ENCODE results near the gene ARHGEF7.

The ARHGEF7 gene

DNA sequence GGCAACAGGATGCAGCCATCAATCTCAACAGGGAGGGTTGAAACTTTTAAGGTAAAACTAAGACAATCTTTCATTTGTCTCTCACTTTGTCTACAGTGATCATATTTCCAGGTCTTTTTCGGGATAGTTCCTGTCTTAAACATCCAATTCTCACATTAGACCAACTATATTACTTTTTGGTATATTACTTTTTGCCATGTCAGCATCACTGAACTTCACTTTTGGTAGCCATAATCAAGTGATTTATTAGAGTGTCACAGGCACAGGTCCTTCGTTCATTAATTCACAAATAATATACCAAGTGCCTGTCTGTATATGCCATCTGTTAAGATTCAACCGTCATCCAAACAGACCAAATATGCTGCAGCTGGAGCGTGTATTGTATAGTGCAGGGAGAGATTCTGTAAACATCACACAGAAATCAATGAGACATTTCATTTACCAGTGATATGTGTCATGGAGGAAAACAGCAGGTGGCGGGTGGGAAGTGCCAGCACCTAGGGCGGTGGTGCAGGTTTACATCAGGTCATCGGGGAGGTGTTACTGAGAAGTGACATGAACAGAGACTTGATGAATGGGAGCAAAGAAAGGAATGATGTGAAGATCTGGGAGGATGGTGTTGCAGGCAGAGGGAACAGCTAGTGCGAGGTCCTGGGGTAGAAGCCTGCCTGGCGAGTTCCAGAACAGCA is 24.9 kb downstream of the ARHGEF7 start:
- DNase-seq (ENCODE audit: low read depth in 2 of 2): no peak

DNA sequence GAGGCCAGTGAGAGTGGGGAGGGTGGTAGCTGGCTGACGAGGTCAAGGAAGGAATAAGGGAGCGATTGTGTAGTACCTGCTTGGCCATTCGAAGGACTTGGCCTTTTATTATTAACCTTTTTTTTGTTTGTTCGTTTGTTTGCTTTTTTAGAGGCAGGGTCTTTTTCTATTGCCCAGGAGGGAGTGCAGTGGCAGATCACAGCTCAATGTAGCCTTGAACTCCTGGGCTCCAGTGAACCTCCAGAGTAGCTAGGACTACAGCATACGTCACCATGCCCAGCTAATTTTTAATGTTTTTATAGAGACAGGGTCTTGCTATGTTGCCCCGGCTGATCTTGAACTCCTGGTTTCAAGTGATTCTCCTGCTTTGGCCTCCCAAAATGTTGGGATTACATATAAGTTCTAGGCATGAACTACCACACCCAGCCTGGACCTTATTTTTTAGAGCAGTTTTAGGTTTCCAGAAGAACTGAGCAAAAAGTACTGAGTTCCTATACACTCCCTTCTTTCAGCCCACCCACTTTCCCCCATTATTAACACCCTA is 25.5 kb downstream of the ARHGEF7 start:
- no peak for DNase-seq (ENCODE audit: low read depth in 2 of 2)

DNA sequence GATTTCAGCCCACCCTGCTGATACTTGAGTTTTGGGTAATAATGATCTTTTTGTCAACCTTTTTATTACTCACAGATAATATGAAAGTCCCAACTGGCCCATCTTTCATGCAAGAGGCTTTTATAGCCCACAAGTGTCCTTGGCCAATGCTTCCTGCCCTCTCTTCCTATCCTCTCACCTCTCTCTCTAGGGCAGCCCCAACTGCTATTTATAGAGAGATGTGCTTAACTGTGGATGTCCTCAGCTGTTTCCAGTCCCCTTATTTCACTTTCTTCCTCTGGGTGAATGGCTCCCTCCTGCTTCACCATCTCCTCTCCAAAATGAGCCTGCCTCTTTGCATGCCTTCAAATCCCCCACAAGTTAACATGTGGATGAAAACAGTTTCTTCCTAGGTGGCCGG is 27.4 kb downstream of the ARHGEF7 start:
- DNase-seq (ENCODE audit: low read depth in 2 of 2): no peak

DNA sequence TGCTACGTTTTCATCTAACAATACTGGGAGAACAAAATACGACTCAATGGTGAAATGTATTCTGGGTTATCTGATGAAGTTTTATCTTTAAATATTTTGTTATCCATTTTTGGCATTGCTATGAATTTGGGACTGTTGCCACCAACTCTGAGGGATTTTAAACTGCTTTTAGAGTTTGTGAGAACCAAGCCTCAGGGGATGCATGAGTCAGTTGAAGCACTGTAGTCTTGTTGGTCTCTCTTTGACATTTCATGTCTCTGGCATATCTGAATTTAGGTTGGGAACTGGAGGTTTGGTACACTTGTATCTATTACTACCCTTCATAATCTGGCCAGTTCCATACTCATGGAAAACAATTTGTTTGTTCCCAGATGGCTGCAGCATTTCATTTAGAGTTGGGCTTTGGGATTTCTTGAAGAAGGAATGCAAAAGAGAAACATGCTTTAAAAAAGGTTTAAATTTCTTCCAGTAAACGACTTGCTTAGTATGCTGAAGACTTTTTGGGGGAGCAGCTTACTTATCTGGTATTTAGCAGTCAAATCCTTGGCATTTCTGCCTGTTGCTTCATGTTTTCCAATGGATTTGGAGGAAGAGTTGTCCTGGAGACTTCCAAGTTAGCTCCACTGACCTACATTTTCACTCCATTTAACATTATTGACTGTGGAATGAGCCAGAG is 28.9 kb downstream of the ARHGEF7 start:
- DNase-seq (ENCODE audit: low read depth in 2 of 2): no peak

DNA sequence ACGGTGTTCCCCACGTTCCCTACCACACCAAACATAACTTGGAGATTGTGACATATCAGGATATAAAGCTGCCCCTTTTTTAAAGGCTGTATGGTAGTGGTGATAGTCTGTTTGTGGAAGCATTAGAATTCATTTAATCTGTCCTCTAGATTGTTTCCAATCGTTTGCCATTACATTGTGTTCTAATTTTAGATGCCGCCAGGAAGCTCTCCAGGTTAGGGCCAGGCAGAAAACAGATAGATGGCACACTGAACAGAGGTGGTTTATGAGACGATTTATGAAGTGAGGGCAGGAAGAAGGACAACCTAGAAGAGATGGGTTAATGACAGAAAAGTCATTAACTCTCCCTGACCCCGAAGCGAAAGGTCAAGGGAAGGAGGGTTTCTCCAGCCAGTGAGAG is 30.0 kb downstream of the ARHGEF7 start:
- DNase-seq (ENCODE audit: low read depth in 2 of 2): no peak

DNA sequence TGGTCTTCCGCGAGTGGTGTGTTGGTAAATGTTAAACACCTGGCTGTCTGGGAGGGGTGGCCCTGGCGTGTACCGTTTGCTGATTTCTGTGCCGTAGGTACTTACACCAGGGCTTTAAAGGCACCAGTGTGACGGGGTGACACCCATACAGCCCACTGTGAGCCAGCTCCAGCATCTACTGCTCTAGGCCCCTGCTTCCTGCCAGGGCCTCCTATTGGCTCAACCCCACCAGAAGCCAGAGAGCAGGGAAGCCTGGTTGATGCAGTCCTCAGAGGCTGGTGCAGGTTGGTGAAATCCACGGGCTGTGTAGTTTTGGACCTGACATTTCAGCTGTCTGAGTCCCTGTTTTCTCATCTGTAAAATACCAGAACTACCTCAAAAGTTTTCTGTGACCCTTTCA is 30.4 kb downstream of the ARHGEF7 start:
- no peak for DNase-seq (ENCODE audit: low read depth in 2 of 2)

DNA sequence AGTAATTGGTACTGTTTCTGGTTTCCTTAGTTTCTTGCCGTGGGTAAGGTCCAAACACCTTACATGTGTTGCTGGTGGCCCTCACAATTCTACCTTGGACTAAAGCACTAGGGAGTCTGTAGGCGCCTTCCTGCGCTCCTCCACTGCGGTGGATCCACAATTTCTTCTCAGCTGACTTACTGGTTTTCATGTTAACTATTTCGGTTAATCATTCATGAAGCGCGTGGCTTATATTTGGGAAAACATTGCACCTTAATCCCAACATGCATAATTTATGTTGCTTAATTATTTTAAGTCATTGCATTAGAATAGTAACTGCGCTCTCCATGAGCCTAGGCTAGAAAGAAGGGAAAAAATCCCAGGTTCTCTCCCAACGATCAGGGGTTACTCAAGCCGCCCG is 37.7 kb downstream of the ARHGEF7 start:
- DNase-seq (ENCODE audit: low read depth in 2 of 2): no peak

DNA sequence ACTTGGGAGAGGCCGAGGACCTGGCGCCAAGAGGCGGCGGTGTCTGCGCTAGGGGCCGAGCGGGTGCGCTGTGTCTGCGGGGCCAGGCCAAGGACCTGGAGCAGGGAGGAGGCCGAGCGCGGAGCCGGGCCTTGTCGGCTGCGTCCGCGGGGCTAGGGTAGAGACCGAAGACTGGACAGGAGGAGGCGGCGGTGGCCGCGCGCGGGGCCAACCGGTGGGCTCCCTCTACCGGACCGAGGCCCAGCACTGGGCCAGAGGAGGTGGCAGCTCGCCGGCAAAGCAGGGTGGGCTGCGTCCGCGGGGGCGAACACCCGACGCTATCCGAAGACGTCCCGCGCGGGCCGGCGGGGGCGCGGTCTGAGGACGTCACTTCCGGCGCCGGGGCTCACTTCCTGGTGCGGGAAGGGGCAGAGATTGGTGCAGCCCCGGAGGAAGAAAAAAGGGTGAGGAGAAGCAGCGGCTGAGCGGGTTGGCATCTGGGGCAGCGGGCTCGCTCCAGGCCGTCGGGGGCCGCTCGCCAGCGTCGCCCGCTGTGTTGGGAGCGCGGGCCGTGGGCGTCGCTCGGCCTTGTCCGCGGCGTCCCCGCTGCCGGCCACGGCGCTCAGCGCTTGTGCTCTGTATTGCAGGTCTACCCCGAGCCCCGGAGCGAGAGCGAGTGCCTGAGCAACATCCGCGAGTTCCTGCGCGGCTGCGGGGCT is 38.3 kb downstream of the ARHGEF7 start:
- DNase-seq (ENCODE audit: low read depth in 2 of 2): peak; percentile 90 to 91

DNA sequence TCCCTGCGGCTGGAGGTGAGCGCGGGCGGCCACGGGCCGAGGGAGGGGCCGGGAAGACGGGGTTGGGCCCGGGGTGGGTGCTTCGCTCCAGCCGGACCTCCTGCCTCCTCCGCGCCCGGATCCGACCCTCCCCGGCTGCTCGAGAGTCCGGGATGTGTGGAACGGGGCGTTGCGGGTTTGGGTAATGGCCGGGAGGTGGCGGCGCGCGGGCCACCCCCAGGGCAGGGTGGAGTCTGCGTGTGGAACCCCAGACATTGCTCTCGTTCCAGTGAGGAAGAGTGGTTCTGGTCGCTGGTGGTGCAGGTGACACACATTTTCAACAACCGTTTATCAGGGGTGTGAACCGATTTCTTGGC is 38.8 kb downstream of the ARHGEF7 start:
- peak in 1 of 2 experiments; percentile 43 for DNase-seq (ENCODE audit: low read depth in 2 of 2)

DNA sequence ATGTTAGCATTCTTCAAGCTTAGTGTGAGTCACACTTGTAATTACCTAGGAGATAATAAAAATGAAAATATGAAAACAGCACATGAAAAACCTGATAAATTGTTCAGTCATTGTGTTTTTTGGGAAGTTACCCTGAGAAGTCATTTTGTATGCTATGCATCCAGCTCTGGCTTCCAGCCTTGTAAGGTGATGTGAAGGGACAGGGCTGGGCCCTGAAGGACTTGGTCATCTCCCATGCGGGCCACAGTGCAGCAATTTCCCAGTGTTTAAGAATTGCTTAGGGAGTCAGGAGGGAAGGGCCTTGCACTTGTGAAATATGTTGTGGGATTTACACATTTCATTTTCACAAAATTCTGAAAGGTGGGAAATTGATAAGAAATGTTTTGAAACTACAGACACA is 41.3 kb downstream of the ARHGEF7 start:
- no peak for DNase-seq (ENCODE audit: low read depth in 2 of 2)

DNA sequence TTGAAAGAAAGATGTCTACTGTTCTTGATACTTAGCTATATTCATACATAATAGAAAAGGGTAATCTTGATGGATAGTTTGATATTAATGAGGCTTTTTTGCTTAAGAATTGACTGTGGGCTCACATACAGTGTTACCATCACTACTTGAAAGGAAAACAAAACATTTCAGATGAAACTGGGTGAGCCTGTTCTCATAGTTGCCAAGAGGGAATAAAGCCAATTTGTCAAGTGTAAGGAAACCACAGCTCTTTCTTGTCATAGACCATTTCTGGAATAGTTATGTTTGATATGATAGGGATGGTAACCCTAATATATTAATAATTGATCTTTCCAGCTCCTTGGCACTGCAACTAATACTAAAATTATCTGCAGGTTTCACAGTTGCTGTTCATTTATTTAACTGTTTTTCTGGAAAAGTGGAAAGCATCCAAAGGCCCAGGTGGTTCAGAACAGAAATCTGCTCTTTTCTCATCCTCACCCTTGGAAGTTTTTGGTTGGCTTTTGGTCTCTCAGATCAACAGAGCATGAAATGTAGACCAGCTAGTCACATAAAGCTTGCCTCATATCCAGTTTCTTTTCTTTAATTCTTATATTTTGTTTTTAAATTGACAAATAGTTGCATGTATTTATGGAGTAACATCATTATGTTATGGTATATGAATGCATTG is 43.2 kb downstream of the ARHGEF7 start:
- DNase-seq (ENCODE audit: low read depth in 2 of 2): no peak

DNA sequence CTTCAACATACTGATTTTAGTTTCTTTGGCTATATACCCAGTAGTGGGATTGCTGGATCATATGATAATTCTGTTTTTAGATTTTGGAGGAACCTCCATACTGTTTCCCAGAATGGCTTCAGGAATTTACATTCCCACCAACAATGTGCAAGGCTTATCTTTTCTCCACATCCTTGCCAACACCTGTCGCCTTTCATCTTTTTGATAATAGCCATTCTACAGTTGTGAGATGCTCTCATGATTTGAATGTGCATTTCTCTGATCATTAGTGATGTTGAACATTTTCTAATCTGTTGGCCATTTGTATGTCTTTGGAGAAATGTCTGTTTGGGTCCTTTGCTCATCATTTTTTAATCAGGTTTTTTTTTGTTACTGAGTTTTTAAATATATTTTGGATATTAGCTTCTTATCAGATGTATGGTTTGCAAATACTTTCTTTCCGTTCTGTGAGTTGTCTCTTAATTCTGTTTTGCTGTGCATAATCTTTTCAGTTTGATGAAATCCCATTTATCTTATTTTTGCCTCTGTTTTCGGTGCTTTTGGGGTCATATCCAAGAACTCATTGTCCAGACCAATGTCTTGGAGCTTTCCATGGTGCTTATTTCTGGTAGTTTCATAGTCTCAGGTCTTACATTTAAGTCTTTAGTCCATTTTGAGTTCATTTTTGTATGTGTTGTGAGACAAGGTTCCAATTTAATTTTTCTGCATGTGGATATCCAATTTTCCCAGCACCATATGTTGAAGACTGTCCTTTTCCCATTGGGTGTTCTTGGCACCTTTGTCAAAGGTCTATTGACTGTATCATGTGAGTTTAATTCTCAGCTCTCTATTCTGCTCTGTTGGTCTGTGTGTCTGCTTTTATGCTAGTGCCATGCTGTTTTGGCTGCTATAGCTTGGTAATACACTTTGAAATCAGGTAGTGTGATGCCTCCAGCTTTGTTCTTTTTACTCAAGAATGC is 44.5 kb downstream of the ARHGEF7 start:
- no peak for DNase-seq (ENCODE audit: low read depth in 2 of 2)

DNA sequence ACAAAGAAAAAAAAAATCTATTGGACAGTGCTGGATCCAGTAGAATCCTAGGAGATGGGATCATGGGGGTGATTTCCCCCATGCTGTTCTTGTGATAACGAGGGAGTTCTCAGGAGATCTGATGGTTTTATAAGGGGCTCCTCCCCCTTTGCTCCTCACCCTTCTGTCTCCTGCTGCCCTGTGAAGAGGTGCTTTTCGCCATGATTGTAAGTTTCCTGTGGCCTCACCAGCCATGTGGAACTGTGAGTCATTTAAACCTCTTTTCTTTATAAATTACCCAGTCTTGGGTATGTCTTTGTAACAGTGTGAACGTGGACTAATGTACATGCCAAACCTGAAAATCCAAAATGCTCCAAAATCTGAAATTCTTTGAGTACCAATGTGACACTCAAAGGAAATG is 45.5 kb downstream of the ARHGEF7 start:
- DNase-seq (ENCODE audit: low read depth in 2 of 2): no peak

DNA sequence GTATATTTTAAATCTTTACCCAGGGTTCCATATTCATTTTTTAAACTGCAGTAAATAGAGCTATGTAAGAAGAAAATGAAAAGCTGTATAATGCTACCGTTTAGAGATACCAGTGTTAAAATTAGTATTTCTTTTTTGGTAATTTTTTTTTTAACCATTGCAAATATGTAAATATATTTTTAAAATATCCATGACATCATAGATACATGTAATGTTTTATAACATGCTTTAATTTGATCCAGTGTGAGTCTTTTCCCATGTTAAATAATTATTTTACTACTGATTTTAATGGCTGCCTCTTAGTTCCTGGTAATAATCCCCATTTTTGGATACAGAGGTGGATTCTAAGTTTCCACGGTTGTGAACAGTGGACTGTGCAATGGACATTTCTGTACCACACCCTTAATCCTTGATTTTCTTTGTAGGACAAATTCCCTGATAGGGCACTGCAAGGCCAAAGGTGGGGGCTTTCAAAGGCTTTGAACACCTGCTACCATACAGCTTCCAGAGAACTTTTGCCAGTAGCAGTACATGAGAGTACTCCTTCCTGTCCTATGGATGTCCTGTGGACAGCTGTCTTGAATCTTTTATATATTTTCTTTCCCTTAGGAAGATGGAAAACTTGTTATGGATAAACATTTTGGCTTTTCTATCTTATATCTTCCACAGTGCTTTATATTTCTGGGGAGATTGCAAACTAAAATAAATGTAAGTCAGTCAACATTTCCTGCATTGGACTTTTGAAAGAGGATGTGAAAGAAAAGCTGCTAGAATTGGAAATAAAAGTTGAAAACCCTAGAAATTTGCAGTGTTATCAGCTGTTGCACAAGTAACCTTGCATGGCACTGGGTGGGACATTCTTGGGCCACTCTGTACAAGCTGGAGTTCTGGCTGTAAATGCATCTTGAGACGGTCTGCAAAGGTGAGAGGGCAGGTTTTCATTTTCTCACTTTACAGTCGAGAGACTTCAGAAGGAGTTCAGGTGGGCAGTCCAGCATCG is 46.8 kb downstream of the ARHGEF7 start:
- no peak for DNase-seq (ENCODE audit: low read depth in 2 of 2)

DNA sequence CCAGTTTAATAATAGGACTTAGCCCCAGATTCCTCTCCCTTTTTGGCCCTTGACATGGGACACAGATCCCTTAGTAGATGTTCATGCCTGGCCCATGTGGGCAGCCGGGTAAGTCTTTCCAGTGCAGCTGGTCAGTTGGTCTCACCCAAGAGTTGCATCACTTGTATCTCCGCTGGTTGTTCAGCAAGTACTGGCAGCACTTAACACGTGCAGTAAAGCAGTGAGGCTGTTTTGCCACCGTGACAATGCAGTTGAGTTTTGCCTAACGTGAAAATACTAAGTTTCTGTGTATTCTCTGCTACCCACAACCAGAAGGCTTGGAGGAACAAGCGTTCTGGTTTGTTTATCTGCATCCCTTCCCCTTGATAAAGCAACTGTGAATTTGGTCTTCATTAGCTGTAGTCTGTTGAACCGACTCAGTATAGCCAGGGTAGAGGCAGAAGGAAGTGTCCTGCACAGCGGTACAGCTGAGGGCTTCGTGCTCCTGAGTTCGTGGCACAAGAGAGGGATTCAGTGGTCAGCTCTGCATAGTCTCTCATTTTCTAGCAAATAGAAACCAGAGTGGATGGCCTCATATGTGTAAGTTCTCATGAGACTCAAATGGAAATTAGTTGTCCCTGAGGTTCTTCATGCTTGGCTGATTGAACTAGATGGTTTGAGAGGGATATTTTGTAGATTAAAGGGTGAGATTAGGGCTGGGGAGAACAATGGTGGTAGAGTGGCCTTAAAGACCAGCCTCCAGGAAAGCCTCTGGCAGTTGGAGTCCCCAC is 50.3 kb downstream of the ARHGEF7 start:
- no peak for DNase-seq (ENCODE audit: low read depth in 2 of 2)

DNA sequence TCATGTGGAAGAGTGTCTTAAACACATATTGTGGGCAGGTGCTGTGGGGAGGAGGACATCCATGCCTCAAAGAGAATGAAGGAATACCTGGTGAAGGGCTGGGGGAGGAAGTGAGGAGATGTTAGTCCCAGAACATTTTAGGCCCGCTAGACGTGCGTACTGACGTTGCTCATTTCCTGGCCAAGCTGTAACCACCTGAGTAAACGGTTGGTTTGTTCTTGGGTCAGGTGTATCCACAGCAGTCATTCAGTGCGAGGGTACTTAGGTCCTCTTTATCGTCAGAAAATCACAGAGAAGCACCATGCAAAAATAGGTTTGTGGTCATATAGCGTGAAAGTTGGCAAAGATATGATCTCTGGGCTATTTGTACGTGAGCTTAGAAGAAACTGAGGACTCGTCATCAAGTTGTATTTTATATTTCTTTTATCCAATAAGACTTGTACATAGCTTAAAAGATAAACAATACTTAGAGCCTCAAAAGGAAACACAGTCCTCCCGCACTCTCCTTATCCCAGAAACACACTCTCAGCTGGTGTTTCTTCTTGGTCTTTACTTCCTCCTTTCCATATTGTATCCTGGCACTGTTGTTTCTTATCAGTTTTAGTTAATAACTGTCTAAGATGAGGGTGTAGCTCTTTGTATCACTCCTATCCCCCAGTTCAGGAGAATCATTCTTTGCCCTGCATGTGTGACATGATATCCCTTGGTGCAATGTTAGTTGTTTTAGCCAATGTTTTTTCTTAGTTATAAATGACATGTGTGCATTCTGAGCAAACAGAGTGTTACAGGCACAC is 52.0 kb downstream of the ARHGEF7 start:
- DNase-seq (ENCODE audit: low read depth in 2 of 2): no peak

DNA sequence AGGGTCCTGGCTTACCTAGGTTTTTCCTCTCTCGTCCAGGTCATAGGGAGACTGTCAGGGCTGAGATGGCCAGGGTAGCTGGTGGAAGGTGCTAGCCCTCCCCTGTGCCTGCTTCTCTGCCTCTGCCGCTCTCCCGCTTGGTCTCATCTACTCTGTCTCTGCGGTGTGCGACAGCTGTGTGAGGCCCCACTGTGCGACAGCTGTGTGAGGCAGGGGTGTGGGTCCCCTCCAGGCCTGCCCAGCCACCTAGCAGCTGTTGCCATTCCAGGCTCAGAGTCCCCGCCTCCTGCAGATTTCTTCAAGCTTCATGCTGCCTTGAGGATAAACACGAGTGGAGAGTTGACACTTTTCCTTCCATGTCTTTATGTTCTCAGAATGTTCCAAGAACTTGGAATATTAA is 53.0 kb downstream of the ARHGEF7 start:
- DNase-seq (ENCODE audit: low read depth in 2 of 2): no peak

DNA sequence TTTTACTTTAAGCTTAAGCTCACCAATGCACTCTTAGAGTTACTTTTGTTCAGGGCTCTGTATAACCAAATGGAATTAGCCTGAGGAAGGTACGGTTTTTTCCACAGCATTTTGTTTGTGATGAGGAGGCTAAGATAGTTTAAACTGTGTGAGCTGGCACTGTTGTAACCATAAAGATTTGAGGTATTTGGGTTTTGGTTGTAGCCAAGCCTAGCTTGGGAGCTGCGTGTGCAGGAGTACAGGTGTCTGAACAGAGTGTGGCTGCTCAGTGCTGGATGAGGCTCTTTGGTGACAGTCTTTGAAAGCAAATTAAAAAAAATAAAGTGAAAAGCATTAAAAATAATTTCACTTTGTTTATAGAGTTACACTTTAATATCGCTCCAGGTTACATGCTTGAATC is 56.0 kb downstream of the ARHGEF7 start:
- DNase-seq (ENCODE audit: low read depth in 2 of 2): no peak
